Measurements from ENCODE around the gene MRPS17.

MRPS17 gene

GRCh38 chr7:55970978-55971377, 19.3 kb downstream of the MRPS17 start:
- no peak for DNase-seq (ENCODE audit: low read depth)

GRCh38 chr7:55973747-55974250, 22.1 kb downstream of the MRPS17 start:
- DNase-seq (ENCODE audit: low read depth): no peak

GRCh38 chr7:55975988-55976633, 24.4 kb downstream of the MRPS17 start:
- DNase-seq (ENCODE audit: low read depth): no peak

- DNase-seq (ENCODE audit: low read depth): no peak
Observed at GRCh38 chr7:55977831-55978230, 26.2 kb downstream of the MRPS17 start.

- no peak for DNase-seq (ENCODE audit: low read depth)
Observed at GRCh38 chr7:55980266-55980665, 28.6 kb downstream of the MRPS17 start.

DNA sequence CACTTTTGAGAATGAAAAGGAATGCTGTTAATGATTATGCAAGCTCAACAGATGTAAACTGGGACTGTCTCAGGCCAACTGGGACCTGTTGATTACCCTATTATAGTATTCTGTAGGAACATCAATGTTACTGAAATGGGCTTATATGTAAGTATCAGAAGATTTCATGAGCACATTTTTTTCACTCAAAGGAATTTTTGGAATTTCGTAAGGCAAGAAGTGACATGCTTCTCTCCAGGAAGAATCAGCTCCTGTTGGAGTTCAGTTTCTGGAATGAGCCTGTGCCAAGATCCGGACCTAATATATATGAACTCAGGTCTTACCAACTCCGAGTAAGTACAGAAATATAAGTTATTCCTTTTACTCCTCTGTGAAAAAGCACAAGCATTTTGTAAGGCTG, 31.9 kb downstream of the MRPS17 start:
- no peak for DNase-seq (ENCODE audit: low read depth)

DNA sequence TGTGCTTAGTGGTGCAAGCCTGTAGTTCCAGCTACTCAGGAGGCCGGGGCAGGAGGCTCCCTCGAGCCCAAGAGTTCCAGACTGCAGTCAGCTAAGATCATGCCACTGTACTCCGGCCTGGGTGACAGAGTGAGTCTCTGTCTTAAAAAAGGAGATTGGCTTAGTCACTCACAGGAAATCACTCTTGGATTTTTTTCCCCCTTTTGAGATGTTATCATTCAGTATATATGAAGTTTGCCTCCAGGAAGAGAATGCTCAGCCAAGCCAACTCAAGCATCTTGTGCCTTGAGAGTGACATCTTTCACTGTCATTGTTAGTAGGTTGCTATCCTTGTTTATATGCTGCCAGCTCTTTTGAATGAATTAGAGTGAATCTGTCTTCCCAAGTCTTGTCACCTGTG, 40.7 kb downstream of the MRPS17 start:
- DNase-seq (ENCODE audit: low read depth): no peak

DNA sequence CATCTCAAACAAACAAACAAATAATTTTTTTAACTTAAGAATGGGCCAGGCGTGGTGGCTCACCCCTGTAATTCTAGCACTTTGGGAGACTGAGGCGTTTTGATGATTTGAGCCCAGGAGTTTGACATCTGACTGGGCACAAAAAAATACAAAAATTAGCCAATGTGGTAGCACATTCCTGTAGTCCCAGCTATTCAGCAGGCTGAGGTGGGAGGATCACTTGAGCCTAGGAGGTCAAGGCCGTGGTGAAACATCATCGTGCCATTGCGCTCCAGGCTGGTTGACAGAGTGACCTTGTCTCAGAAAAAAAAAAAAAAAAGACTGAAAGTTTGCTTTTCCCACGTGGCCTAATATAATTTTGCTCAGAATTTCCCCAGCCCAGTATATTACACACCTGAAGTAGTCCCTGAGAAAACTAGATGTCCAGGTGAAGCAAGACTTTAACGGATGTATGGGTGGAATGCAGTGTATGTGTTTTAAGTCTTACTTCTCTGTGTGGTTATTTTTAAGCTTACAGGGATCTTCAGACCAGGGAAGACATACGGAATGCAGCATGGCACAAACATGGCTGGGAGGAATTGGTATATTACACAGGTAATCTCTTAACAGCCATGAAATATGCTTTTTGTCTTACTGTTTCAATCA, 45.3 kb downstream of the MRPS17 start:
- DNase-seq (ENCODE audit: low read depth): no peak

DNA sequence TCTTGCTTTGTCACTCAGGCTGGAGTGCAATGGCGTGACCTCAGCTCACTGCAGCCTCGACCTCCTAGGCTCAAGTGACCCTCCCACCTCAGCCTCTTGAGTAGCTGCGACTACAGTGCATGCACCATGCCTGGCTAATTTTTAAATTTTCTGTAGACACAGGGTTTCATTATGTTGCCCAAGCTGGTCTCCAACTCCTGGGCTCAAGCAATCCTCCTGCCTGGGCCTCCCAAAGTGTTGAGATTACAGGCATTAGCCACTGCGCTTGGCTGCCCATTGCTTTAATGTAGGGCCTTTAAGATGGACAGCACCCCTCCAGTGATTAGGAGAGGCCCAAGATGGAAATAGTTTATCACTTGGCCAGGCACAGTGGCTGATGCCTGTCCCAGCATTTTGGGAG, 52.1 kb downstream of the MRPS17 start:
- DNase-seq (ENCODE audit: low read depth): no peak

All from stimulated activated CD8-positive, alpha-beta memory T cell treated with anti-CD3 and anti-CD28 coated beads, Interleukin-15, amount 100 ng/mL, for 24 hours (primary cell).